GM12878 (cell line): ENCODE results near the gene MRPS15. TPM values are rescaled to one million over a fixed set of nuclear protein-coding genes. Genes with fewer than 3 reads are reported as not detected.

Source experiments
- ATAC-seq: fragments of 200-7000 bp; cut with Tn5 transposase; 3 replicates; pipeline ENCODE4 v1.9.1; 2020; ENCODE audit warnings: mild to moderate bottlenecking, moderate library complexity
- BruUV-seq: library from RNA; stranded (reverse); fragments of 400-500 nt; replicated peaks from 2 replicates; lab custom pipeline; 2021; lab: Mats Ljungman, UMichigan
- CTCF ChIA-PET: fragments of 300-600 bp; sonication (Branson Sonifier 250); formaldehyde crosslinking; extraction: SDS; loops from one replicate; lab custom pipeline; 2021; ENCODE audit warnings: inconsistent platforms; lab: Yijun Ruan, JAX
- POLR2A ChIA-PET: fragments of 350-600 bp; formaldehyde crosslinking; extraction: SDS; loops from one replicate; lab custom pipeline; 2021; ENCODE audit warnings: inconsistent platforms; lab: Charles Lee
- RAD21 ChIA-PET: fragments of 300-600 bp; sonication (Branson Sonifier 250); formaldehyde crosslinking; loops from one replicate; lab custom pipeline; 2023; ENCODE audit warnings: antibody characterized with exemption; ENCODE audit not compliant: unreplicated experiment; lab: Charles Lee
- SMC1A ChIA-PET: fragments of 300-600 bp; sonication (Branson Sonifier 250); formaldehyde crosslinking; loops from one replicate; lab custom pipeline; 2023; ENCODE audit not compliant: unreplicated experiment, uncharacterized antibody; lab: Charles Lee
- DNase-seq: peaks from one replicate; pipeline ENCODE4 v3.0.0-alpha.2; 2011; ENCODE audit warnings: low read depth, low spot score
- FAIRE-seq: peaks from 3 replicates; lab custom pipeline; 2011; peaks lifted over from hg19 to GRCh38; lab: Jason Lieb, UNC
- H2AFZ ChIP-seq: 2 replicates; pipeline ENCODE4 v1.6.0; 2011; ENCODE audit warnings: low read depth, low read length, control low read depth; ENCODE audit not compliant: control insufficient read depth
- H3K27ac ChIP-seq: 2 replicates; pipeline ENCODE4 v1.5.1; 2011; ENCODE audit warnings: control low read depth; ENCODE audit not compliant: control insufficient read depth, insufficient read depth
- H3K27me3 ChIP-seq, 2 experiments: replicated peaks in 1 of 2; 2 replicates each; pipeline versions ENCODE4 v1.6.0 to v1.6.1; 2011; ENCODE audit warnings: low read length in 1 of 2; ENCODE audit not compliant: control insufficient read depth in 2 of 2, insufficient read depth in 2 of 2
- H3K36me3 ChIP-seq, 2 experiments: 2 replicates each; pipeline ENCODE4 v1.5.1; 2011; ENCODE audit warnings: low read length in 1 of 2; ENCODE audit not compliant: control insufficient read depth in 2 of 2, insufficient read depth in 2 of 2
- H3K4me1 ChIP-seq: 2 replicates; pipeline ENCODE4 v1.6.1; 2011; ENCODE audit warnings: mild to moderate bottlenecking, low read length, moderate library complexity, mixed read lengths; ENCODE audit not compliant: control insufficient read depth, insufficient read depth
- H3K4me2 ChIP-seq: 2 replicates; pipeline ENCODE4 v1.6.0; 2011; ENCODE audit warnings: control low read depth; ENCODE audit not compliant: control insufficient read depth, insufficient read depth
- H3K4me3 ChIP-seq: fragments of 200-600 bp; sonication (generic); 2 replicates; pipeline ENCODE4 v1.5.1; 2016
- H3K79me2 ChIP-seq: 2 replicates; pipeline ENCODE4 v1.6.0; 2011; ENCODE audit warnings: low read length; ENCODE audit not compliant: control insufficient read depth, insufficient read depth
- H3K9ac ChIP-seq: 2 replicates; pipeline ENCODE4 v1.8.0; 2011; ENCODE audit warnings: low read length, control low read depth, mixed read lengths; ENCODE audit not compliant: control insufficient read depth, insufficient read depth
- H3K9me3 ChIP-seq: replicated peaks from 3 replicates; pipeline ENCODE4 v1.5.1; 2011; ENCODE audit warnings: mild to moderate bottlenecking, low read length; ENCODE audit not compliant: control insufficient read depth, insufficient read depth
- H4K20me1 ChIP-seq: 2 replicates; pipeline ENCODE4 v1.6.0; 2011; ENCODE audit not compliant: control insufficient read depth, insufficient read depth
- BCL3 ChIP-seq: IDR thresholded peaks from 2 replicates; pipeline ENCODE4 v1.6.1; 2011; ENCODE audit warnings: borderline replicate concordance, low read depth, mild to moderate bottlenecking, moderate library complexity, low read length; ENCODE audit not compliant: insufficient read depth, poor library complexity, severe bottlenecking
- GABPA ChIP-seq: IDR thresholded peaks from 2 replicates; pipeline ENCODE4 v1.6.1; 2014; ENCODE audit warnings: antibody characterized with exemption, low read depth, mild to moderate bottlenecking, inconsistent platforms
- GATAD2B ChIP-seq: fragments of 450-650 bp; conservative IDR thresholded peaks from 2 replicates; pipeline ENCODE4 v1.6.1; 2017; ENCODE audit warnings: low read depth, mild to moderate bottlenecking, moderate library complexity
- MAX ChIP-seq: IDR thresholded peaks from 2 replicates; pipeline ENCODE4 v1.6.1; 2012; ENCODE audit warnings: low read depth, low read length, improper control_type of control experiment
- NFYA ChIP-seq: IDR thresholded peaks from 2 replicates; pipeline ENCODE4 v1.6.1; 2011; ENCODE audit warnings: low read depth, mild to moderate bottlenecking, low read length, improper control_type of control experiment, borderline replicate concordance
- NR2C2 ChIP-seq: IDR thresholded peaks from 2 replicates; pipeline ENCODE4 v1.6.1; 2011; ENCODE audit warnings: borderline replicate concordance, low read depth; ENCODE audit not compliant: control insufficient read depth, insufficient read length
- PKNOX1 ChIP-seq: fragments of 450-650 bp; IDR thresholded peaks from 2 replicates; pipeline ENCODE4 v1.6.1; 2016; ENCODE audit warnings: mild to moderate bottlenecking
- RAD21 ChIP-seq: IDR thresholded peaks from 2 replicates; pipeline ENCODE4 v1.6.1; 2011; ENCODE audit warnings: mild to moderate bottlenecking, low read depth, low read length, moderate library complexity; ENCODE audit not compliant: insufficient read depth
- SIN3A ChIP-seq: IDR thresholded peaks from 2 replicates; pipeline ENCODE4 v1.6.1; 2012; ENCODE audit warnings: low read depth, low read length, improper control_type of control experiment
- SMARCA5 ChIP-seq: fragments of 450-650 bp; IDR thresholded peaks from 2 replicates; pipeline ENCODE4 v1.6.1; 2017; ENCODE audit warnings: mild to moderate bottlenecking
- SREBF1 ChIP-seq: IDR thresholded peaks from 2 replicates; pipeline ENCODE4 v1.6.1; 2012; ENCODE audit warnings: mild to moderate bottlenecking, low read length
- ZBTB40 ChIP-seq: fragments of 450-650 bp; IDR thresholded peaks from 2 replicates; pipeline ENCODE4 v1.6.1; 2016; ENCODE audit warnings: mild to moderate bottlenecking, moderate library complexity, borderline replicate concordance
- WGBS: methylation state at CpG from one replicate; pipeline ENCODE4 v1.1.6; 2016; ENCODE audit warnings: low lambda C conversion rate; ENCODE audit not compliant: insufficient replicate concordance, insufficient coverage; ENCODE audit errors: missing lambda C conversion rate; 5-methylcytosine and 5-hydroxymethylcytosine counted together
- in situ Hi-C: fragments of 300-500 bp; cut with MboI; formaldehyde crosslinking; loops from 9 replicates; pipeline ENCODE4 v1.14.3; 2018; ENCODE audit warnings: mixed read lengths
- intact Hi-C: fragments of 100-400 bp; cut with micrococcal nuclease; formaldehyde crosslinking; loops from one replicate; pipeline ENCODE4 v1.14.2; 2022; ENCODE audit not compliant: unreplicated experiment
- polyA plus RNA-seq, 11 experiments: library from polyadenylated mRNA; depleted of rRNA in 4 of 11; unstranded in 6 of 11; stranded (reverse) in 5 of 11; fragments of >200 nt; fragmentation: Nextera tagmentation in 4 of 11; fragmentation: Illumina TruSeq in 1 of 11; extraction: Ambion mirVana in 4 of 11; extraction: Trizol in 1 of 11; gene quantifications; 1 replicate in 1 of 11; 2 replicates in 10 of 11; pipeline versions ENCODE4 v1.2.1 to v1.2.3, GENCODE V29; 2011 to 2016; ENCODE audit warnings: inconsistent platforms in 2 of 11, missing spikeins in 2 of 11, low read depth in 1 of 11
- total RNA-seq, 4 experiments: library from RNA; depleted of rRNA in 3 of 4; stranded (reverse); fragments of >200 nt in 3 of 4; fragmentation: Illumina TruSeq in 1 of 4; extraction: Trizol in 1 of 4; gene quantifications; 2 replicates each; pipeline versions ENCODE4 v1.2.1 to v1.2.3, GENCODE V29; 2013 to 2021

Gene MRPS15
- total and polyA plus RNA-seq, 10 of the 15 experiments (the other 5 are each of a cell fraction or from before 2014, with no cell fraction given): 41.1 to 207 (median 107) TPM

GRCh38 chr1:36421649-36422048 lies 42.5 kb downstream of the MRPS15 start (continued):
- TF ChIP-seq ZBTB40: no peak

GRCh38 chr1:36420836-36421317 lies 43.3 kb downstream of the MRPS15 start:
- no peaks in the 10 kb centered on the region for H3K79me2 ChIP-seq
- ATAC-seq (peak; percentile 100), FAIRE-seq (peak; percentile 97), DNase-seq (peak; percentile 74)
- ChIA-PET POLR2A (interaction anchor here (1.0 to 1.3 kb wide), 3 partner anchors 36 to 135 kb away, joined by 3 to 4 read pairs (median 3); partner anchors contain the start of gene STK40), RAD21 (interaction anchor here (1.1 to 4.6 kb wide), 9 partner anchors 30 to 326 kb away, joined by 3 to 37 read pairs (median 6); partner anchors contain the start of gene EVA1B), CTCF (interaction anchor here (0.7 to 5.0 kb wide), 16 partner anchors 18 to 271 kb away, joined by 3 to 59 read pairs (median 8); partner anchors contain the start of genes EVA1B and TRAPPC3), SMC1A (interaction anchor here (0.6 to 2.9 kb wide), 17 partner anchors 32 to 271 kb away, joined by 3 to 16 read pairs (median 5); partner anchors contain the start of genes EVA1B and TRAPPC3)
- peak overlapping the region; percentile 75; the same call in 1 of the 2 replicates for H3K4me2 ChIP-seq
- no TSS peak for BruUV-seq
- intact Hi-C loops: loop anchor here (1.0 to 5.0 kb wide), 3 partner anchors 79 to 324 kb away; partner anchors contain the start of gene TRAPPC3
- no peaks in the 10 kb centered on the region for H4K20me1 ChIP-seq
- no peaks in the 10 kb centered on the region for H3K9me3 ChIP-seq
- peaks cover 6% of the 10 kb centered on the region; the same call in 1 of the 2 replicates for H3K4me1 ChIP-seq
- peak overlapping the region; percentile 40; the same call in 1 of the 2 replicates for H3K9ac ChIP-seq
- 15% methylated on average over 13 of the region's 13 CpGs for WGBS
- H3K4me3 ChIP-seq: no peak overlapping the region
- in situ Hi-C loops: loop anchor here (5.0 kb wide), 1 partner anchor 74 kb away; no protein-coding TSS in a partner anchor
- no peaks in the 10 kb centered on the region for H3K27me3 ChIP-seq
- H3K27ac ChIP-seq: peak overlapping the region; percentile 31; the same call in 1 of the 2 replicates
- peak overlapping the region; percentile 93 for H2AFZ ChIP-seq
- H3K36me3 ChIP-seq: no peaks in the 10 kb centered on the region
- TF ChIP-seq SIN3A: no peak
- no peak for TF ChIP-seq NR2C2
- TF ChIP-seq SREBF1: no peak
- TF ChIP-seq MAX: no peak
- no peak for TF ChIP-seq GATAD2B
- no peak for TF ChIP-seq BCL3
- peak; percentile 34; the same call in 1 of the 2 replicates for TF ChIP-seq SMARCA5
- TF ChIP-seq NFYA: no peak
- no peak for TF ChIP-seq GABPA
- peak; percentile 97 for TF ChIP-seq RAD21
- TF ChIP-seq PKNOX1: peak; percentile 88
